Lower lobe of right lung (tissue), 2 donors: ENCODE measurements around the gene FOLH1. TPM values are rescaled to one million over a fixed set of nuclear protein-coding genes. Genes with fewer than 3 reads are reported as not detected.
"Not testable (repeated sequence)": the region's sequence is repeated elsewhere in the genome, so short reads cannot be mapped to it uniquely, and the experiment has no call there.

Source experiments
- ATAC-seq, 2 donors: fragments of 200-7000 bp; cut with Tn5 transposase; one replicate each; pipeline ENCODE4 v1.9.1; 2020 to 2022; ENCODE audit warnings: mild to moderate bottlenecking in 2 of 2, moderate library complexity in 2 of 2
- DNase-seq: peaks from one replicate; pipeline ENCODE4 v3.0.0-alpha.2; 2020
- H3K27ac ChIP-seq: fragments of 200-600 bp; one replicate; pipeline ENCODE4 v1.8.0; 2022
- H3K27me3 ChIP-seq: fragments of 200-600 bp; one replicate; pipeline ENCODE4 v1.8.0; 2022; ENCODE audit warnings: low read depth
- H3K36me3 ChIP-seq: fragments of 200-600 bp; one replicate; pipeline ENCODE4 v1.8.0; 2022; ENCODE audit warnings: mild to moderate bottlenecking
- H3K4me1 ChIP-seq: fragments of 200-600 bp; one replicate; pipeline ENCODE4 v1.8.0; 2022
- H3K4me3 ChIP-seq: fragments of 200-600 bp; one replicate; pipeline ENCODE4 v1.8.0; 2022; ENCODE audit warnings: mild to moderate bottlenecking
- H3K9me3 ChIP-seq: fragments of 200-600 bp; one replicate; pipeline ENCODE4 v1.8.0; 2022
- CTCF ChIP-seq: fragments of 200-600 bp; IDR thresholded peaks from one replicate; pipeline ENCODE4 v1.8.0; 2022; ENCODE audit warnings: antibody characterized with exemption, mild to moderate bottlenecking
- intact Hi-C: fragments of 100-400 bp; cut with DNase I; formaldehyde crosslinking; loops from one replicate; pipeline ENCODE4 v1.11.0; 2022
- long read RNA-seq: library from polyadenylated mRNA; unstranded; transcript quantifications from one replicate; pipeline ENCODE4 v2.0.0, GENCODE V29; 2021
- total RNA-seq: library from RNA; stranded (reverse); fragmentation: NEBNext Ultra II Directional; extraction: Animal tissue kit (Norgen Biotek cat#: 25700); gene quantifications from one replicate; pipeline ENCODE4 v1.2.1, GENCODE V29; 2021
- donor health status: DM: no; HTN: yes; CAD: no; lungs with severe emphysema.

Gene FOLH1
- total RNA-seq = 2.4 TPM
- long read RNA-seq, partial matches to known transcripts = 0 of 5 reads
- long read RNA-seq, other reads (novel, unspliced or antisense) = 2 of 5 reads

- Histone ChIP-seq H3K36me3 (no peaks in the 10 kb centered on the region), H3K27ac (peak within 1 kb of the TSS; percentile 43), H3K27me3 (no peaks in the 10 kb centered on the region), H3K4me3 (peak within 1 kb of the TSS; percentile 56), H3K4me1 (no peaks in the 10 kb centered on the region), H3K9me3 (no peaks in the 10 kb centered on the region)
- DNase-seq = peak; percentile 51
- TF ChIP-seq CTCF = no peak
- ATAC-seq = peak; percentile 82
- intact Hi-C loops = no loop called here
These were observed at the start of gene FOLH1 for GRCh38 chr11:49208006-49208721. Gene FOLH1, minus strand, starts transcription at chr11:49208602. Its CDS starts 193 bp downstream, at chr11:49208409.

GRCh38 chr11:49255148-49255547 lies 46.7 kb upstream of the FOLH1 start:
- H3K9me3 ChIP-seq, H3K4me1 ChIP-seq, H3K4me3 ChIP-seq, H3K27me3 ChIP-seq, intact Hi-C loops, H3K36me3 ChIP-seq, H3K27ac ChIP-seq, ATAC-seq, DNase-seq: not testable (repeated sequence)

GRCh38 chr11:49251212-49251611 lies 42.8 kb upstream of the FOLH1 start:
- DNase-seq, H3K9me3 ChIP-seq, H3K27ac ChIP-seq, H3K4me3 ChIP-seq, intact Hi-C loops, H3K36me3 ChIP-seq, H3K27me3 ChIP-seq, H3K4me1 ChIP-seq, ATAC-seq: not testable (repeated sequence)

- intact Hi-C loops, H3K27me3 ChIP-seq, H3K4me3 ChIP-seq: not testable (repeated sequence)
These were observed 42.2 kb upstream of the FOLH1 start for GRCh38 chr11:49250398-49251115.

GRCh38 chr11:49249363-49249762 lies 41.0 kb upstream of the FOLH1 start:
- H3K27me3 ChIP-seq, intact Hi-C loops, DNase-seq, H3K9me3 ChIP-seq, H3K4me3 ChIP-seq, H3K4me1 ChIP-seq, ATAC-seq, H3K36me3 ChIP-seq, H3K27ac ChIP-seq: not testable (repeated sequence)

More at GRCh38 chr11:49250398-49251115, 42.2 kb upstream of the FOLH1 start:
- H3K4me1 ChIP-seq, H3K36me3 ChIP-seq, H3K27ac ChIP-seq, DNase-seq, H3K9me3 ChIP-seq, ATAC-seq: not testable (repeated sequence)

- intact Hi-C loops, ATAC-seq: not testable (repeated sequence)
These were observed 25.3 kb upstream of the FOLH1 start for GRCh38 chr11:49233685-49234084.

GRCh38 chr11:49233019-49233418 lies 24.6 kb upstream of the FOLH1 start:
- H3K27ac ChIP-seq, ATAC-seq, H3K9me3 ChIP-seq, DNase-seq, H3K36me3 ChIP-seq, intact Hi-C loops, H3K4me1 ChIP-seq, H3K4me3 ChIP-seq, H3K27me3 ChIP-seq: not testable (repeated sequence)

More at GRCh38 chr11:49233685-49234084, 25.3 kb upstream of the FOLH1 start:
- H3K9me3 ChIP-seq, H3K4me1 ChIP-seq, DNase-seq, H3K27ac ChIP-seq, H3K27me3 ChIP-seq, H3K4me3 ChIP-seq, H3K36me3 ChIP-seq: not testable (repeated sequence)

- H3K9me3 ChIP-seq, DNase-seq, intact Hi-C loops, H3K27ac ChIP-seq, H3K27me3 ChIP-seq, ATAC-seq, H3K4me1 ChIP-seq, H3K4me3 ChIP-seq, H3K36me3 ChIP-seq: not testable (repeated sequence)
These were observed 23.3 kb upstream of the FOLH1 start for GRCh38 chr11:49231725-49232124.

GRCh38 chr11:49230534-49230933 lies 22.1 kb upstream of the FOLH1 start:
- H3K27me3 ChIP-seq, intact Hi-C loops, H3K36me3 ChIP-seq, DNase-seq, H3K9me3 ChIP-seq, H3K4me3 ChIP-seq, H3K27ac ChIP-seq, H3K4me1 ChIP-seq: not testable (repeated sequence)
- ATAC-seq = peak; percentile 42 to 50

- H3K4me1 ChIP-seq, DNase-seq, H3K9me3 ChIP-seq, H3K27me3 ChIP-seq, H3K27ac ChIP-seq, H3K4me3 ChIP-seq, intact Hi-C loops, H3K36me3 ChIP-seq, ATAC-seq: not testable (repeated sequence)
These were observed 21.6 kb upstream of the FOLH1 start for GRCh38 chr11:49230001-49230400.
